Placental epithelial cell (primary cell): Measurements from ENCODE around the gene SLC7A7. TPM values are rescaled to one million over a fixed set of nuclear protein-coding genes. Genes with fewer than 3 reads are reported as not detected.

Experiments
- small RNA-seq: library from RNA; depleted of rRNA; stranded (forward); fragments of <200 nt; gene quantifications from one replicate; pipeline ENCODE3, GENCODE V24; 2012
- total RNA-seq: library from RNA; depleted of rRNA; stranded (reverse); fragments of >200 nt; gene quantifications from 2 replicates; pipeline ENCODE4 v1.2.3, GENCODE V29; 2012

Gene SLC7A7
- total RNA-seq = 3.5 and 28.5 TPM in 2 replicates

GRCh38 chr14:22814941-22815713 lies at the start of gene SLC7A7:
SLC7A7 (minus strand) TSS chr14:22815435; CDS start chr14:22813398, 2,037 bp downstream.

GRCh38 chr14:22836301-22837113 lies 21.3 kb upstream of the SLC7A7 start, which contains the start of gene MMP14:
MMP14 (plus strand) TSS chr14:22836585; CDS start chr14:22836818, 233 bp downstream.

GRCh38 chr14:22829661-22830442 lies 14.6 kb upstream of the SLC7A7 start, which contains the start of gene MRPL52:
MRPL52 (plus strand) TSS chr14:22829887; CDS start chr14:22829913, 26 bp downstream.

GRCh38 chr14:22766457-22767322 lies 48.5 kb downstream of the SLC7A7 start, which contains the start of gene OXA1L:
OXA1L (plus strand) TSS chr14:22766688; CDS start chr14:22766702, 14 bp downstream.

Small RNA genes within 50 kb of the gene (small RNA-seq; reads per million reads assigned to genes)
- not detected for gene RF00019
- not detected for gene RF00588

Other genes starting within 250 kb of the SLC7A7 start
- 141 and 360 TPM in 2 replicates for gene DAD1, start 226.2 kb downstream of the SLC7A7 start, total RNA-seq
- 13.0 and 18.1 TPM in 2 replicates for gene ABHD4, start 217.1 kb downstream of the SLC7A7 start, total RNA-seq
- not detected in 2 replicates for gene OR6J1, start 171.1 kb downstream of the SLC7A7 start, total RNA-seq
- gene OXA1L, start 48.7 kb downstream of the SLC7A7 start, total RNA-seq = 52.7 and 69.9 TPM in 2 replicates
- gene MRPL52, start 14.5 kb upstream of the SLC7A7 start, total RNA-seq = 36.9 and 64.4 TPM in 2 replicates
- 92.7 and 162 TPM in 2 replicates for gene MMP14, start 21.1 kb upstream of the SLC7A7 start, total RNA-seq
- gene LRP10, start 56.3 kb upstream of the SLC7A7 start, total RNA-seq = 77.7 and 107 TPM in 2 replicates
- gene REM2, start 67.8 kb upstream of the SLC7A7 start, total RNA-seq = 0.39 TPM in 1 of 2 replicates, not detected in the other
- 79.3 and 117 TPM in 2 replicates for gene RBM23, start 103.7 kb upstream of the SLC7A7 start, total RNA-seq
- gene PRMT5, start 113.9 kb upstream of the SLC7A7 start, total RNA-seq = 50.6 and 88.8 TPM in 2 replicates
- gene HAUS4, start 141.7 kb upstream of the SLC7A7 start, total RNA-seq = 36.1 and 69.9 TPM in 2 replicates
- gene AJUBA, start 167.1 kb upstream of the SLC7A7 start, total RNA-seq = 31.0 and 70.4 TPM in 2 replicates
- gene C14orf93, start 194.7 kb upstream of the SLC7A7 start, total RNA-seq = 22.4 and 23.3 TPM in 2 replicates
- gene PSMB5, start 219.5 kb upstream of the SLC7A7 start, total RNA-seq = 157 and 196 TPM in 2 replicates
- not detected in 2 replicates for gene PSMB11, start 226.8 kb upstream of the SLC7A7 start, total RNA-seq
- gene CDH24, start 242.1 kb upstream of the SLC7A7 start, total RNA-seq = 4.7 and 6.7 TPM in 2 replicates